ENCODE results near the gene ADPRHL1.

Gene ADPRHL1

DNA sequence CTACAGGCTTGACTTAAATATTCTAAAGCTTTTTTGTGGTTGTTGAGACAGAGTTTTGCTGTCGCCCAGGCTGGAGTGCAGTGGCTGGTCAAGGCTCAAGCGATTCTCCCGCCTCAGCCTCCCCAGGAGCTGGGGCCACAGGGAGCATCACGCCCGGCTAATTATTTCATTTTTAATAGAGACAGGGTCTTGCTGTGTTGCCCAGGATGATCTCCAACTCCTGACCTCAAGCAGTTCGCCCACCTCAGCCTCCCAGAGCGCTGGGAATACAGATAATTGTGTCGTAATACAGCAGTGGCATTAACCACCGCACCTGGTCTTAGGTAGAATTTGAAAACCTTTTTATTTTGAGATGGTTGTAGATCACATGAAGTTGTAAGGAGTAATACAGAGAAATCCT, 38.7 kb upstream of the ADPRHL1 start:
- TF ChIP-seq POLR2A (IDR thresholded peaks at IDR 0.05; ENCODE audit: low read depth, low read length) (no peak), POU2F2 (IDR thresholded peaks at IDR 0.05; ENCODE audit: low read depth, low read length) (no peak), POLR2AphosphoS5 (IDR thresholded peaks at IDR 0.05; ENCODE audit: low read depth, low read length) (no peak), SPI1 (IDR thresholded peaks at IDR 0.05; ENCODE audit: low read depth, low read length) (no peak), TAF1 (IDR thresholded peaks at IDR 0.05; ENCODE audit: low read depth, low read length) (no peak), PAX5 (IDR thresholded peaks at IDR 0.05; ENCODE audit: insufficient read depth, low read length, severe bottlenecking) (no peak)
- DNase-seq (ENCODE audit: insufficient read length, low spot score) = no peak
- no peak for FAIRE-seq

DNA sequence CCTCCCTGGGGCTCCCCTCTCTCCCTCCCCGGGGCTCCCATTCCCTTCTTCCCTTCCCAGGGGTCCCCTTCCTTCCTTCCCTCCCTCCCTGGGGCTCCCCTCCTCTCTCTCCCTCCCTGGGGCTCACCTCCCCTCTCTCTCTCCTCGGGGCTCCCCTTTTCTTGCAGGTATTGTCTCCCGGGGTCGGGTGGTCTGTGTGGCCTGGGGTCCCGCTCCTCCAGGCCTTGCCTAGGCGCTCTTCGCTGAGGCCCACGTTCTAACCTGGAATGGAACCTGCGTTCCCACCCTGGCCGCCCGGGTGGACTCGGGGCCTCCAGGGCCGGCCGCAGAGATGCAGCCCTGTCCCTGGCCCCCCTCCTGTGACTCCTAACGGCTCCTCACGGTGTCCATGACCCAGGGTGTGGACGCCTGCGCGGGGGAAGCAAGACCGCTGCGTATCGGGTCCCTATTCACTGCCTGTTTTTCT, 38.2 kb upstream of the ADPRHL1 start:
- DNase-seq (ENCODE audit: insufficient read length, low spot score) (no peak), FAIRE-seq (no peak)
- no peak for TF ChIP-seq POLR2AphosphoS5 (IDR thresholded peaks at IDR 0.05; ENCODE audit: low read depth, low read length)
- TF ChIP-seq TAF1 (IDR thresholded peaks at IDR 0.05; ENCODE audit: low read depth, low read length) = no peak
- TF ChIP-seq SPI1 (IDR thresholded peaks at IDR 0.05; ENCODE audit: low read depth, low read length) = no peak

DNA sequence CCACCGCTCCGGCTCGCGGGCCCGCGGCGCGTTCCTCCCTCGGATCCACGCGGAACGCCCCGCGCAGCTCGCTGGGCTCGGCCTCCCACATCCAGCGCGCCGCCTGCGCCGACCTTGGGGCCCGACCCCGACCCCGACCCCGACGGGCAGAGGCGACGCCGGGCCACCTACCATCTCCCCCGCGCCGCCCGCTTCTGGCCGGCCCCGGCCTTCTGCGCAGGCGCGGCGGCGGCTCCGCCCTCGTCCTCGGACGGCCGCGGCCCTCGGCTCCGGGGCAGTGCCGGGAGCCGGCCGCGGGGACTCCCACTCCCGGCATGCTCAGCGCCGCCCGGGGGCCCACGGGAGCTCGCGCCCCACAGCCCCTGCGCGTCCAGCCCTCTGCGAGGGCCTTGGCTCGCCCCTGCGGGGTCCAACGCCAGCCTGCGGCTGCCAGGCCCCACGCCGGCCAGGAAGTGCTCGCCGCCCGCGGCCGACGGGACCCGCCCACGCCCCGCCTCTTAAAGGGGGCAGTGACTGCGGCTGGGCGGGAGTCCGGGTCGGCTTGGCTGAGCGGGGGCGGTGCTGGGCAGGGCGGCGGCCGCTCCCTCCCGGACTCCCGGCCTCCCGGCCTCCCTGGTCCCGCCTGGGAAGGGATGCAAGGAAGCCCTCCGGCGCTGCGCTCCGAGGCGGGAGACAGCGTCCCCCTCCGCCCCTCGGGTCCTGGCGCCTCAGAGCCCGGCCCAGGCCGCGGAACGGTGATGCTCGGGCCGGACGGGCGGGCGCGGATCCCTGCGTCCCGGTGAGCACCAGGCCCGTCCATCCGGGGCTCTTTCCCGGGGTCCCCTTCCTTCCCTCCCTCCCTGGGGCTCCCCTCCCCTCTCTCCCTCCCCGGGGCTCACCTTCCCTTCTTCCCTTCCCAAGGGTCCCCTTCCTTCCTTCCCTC, 37.5 kb upstream of the ADPRHL1 start, which contains the start of gene DCUN1D2:
Gene DCUN1D2, minus strand, starts transcription at position 216 of the 922 bp plus-strand sequence. Its CDS starts 42 bp downstream, at position 174.
- peak; percentile 90 for FAIRE-seq
- peak; percentile 93 for DNase-seq (ENCODE audit: insufficient read length, low spot score)
- TF ChIP-seq POU2F2 (IDR thresholded peaks at IDR 0.05; ENCODE audit: low read depth, low read length) (no peak), PAX5 (IDR thresholded peaks at IDR 0.05; ENCODE audit: insufficient read depth, low read length, severe bottlenecking) (no peak), POLR2A (IDR thresholded peaks at IDR 0.05; ENCODE audit: low read depth, low read length) (peak; percentile 45; the same call in 1 of the 2 replicates), SPI1 (IDR thresholded peaks at IDR 0.05; ENCODE audit: low read depth, low read length) (no peak), TAF1 (IDR thresholded peaks at IDR 0.05; ENCODE audit: low read depth, low read length) (peak; percentile 29; the same call in 1 of the 2 replicates), POLR2AphosphoS5 (IDR thresholded peaks at IDR 0.05; ENCODE audit: low read depth, low read length) (0 out of 2 replicates have a peak, but pooled peaks have one; percentile 26)

DNA sequence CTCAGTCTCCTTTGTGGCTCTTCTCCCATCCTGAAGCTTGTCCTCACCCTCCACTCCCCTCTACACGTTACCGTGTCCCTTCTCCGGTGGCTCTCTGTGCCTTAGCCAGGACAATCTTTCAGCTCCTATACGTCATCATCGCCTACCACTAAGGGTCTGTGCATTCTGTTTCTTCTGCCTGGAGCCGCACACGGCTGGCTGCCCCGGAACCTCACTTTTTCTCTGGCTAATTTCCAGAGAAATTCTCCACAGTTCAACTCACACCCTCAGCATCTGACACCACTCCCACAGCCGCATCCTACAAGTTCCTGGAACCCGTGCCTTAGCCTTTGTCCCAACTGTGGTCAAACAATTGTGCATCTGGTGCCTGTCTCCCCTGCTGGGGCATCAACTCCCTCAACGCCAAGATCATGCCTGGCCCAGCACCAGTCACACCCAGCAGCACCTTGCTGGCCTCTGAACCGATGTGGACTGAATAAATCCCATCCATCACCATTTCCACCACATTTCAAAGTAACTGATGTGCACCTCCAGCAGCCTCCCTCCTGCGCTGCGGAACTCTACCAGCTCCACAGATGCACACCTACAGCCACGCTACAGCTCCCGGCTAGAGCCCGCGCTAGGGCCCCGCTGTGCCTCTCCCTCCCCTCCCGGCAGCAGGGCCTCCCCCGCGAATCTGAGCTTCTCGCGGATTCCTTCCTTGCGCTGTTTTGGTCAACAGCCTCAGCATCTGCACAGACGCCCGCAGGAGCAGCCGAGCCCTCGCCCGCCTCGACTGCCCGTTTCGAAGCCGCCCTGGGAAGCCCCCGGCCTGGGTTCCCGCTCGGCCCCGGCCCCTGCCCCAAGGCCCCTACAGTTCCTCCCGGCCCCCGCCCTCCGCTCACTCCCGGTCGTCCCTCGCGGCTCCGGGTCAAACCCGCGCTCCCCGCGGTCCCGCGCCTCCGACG, 36.5 kb upstream of the ADPRHL1 start:
- TF ChIP-seq POU2F2 (IDR thresholded peaks at IDR 0.05; ENCODE audit: low read depth, low read length) (no peak), SPI1 (IDR thresholded peaks at IDR 0.05; ENCODE audit: low read depth, low read length) (no peak), PAX5 (IDR thresholded peaks at IDR 0.05; ENCODE audit: insufficient read depth, low read length, severe bottlenecking) (no peak), TAF1 (IDR thresholded peaks at IDR 0.05; ENCODE audit: low read depth, low read length) (no peak), POLR2AphosphoS5 (IDR thresholded peaks at IDR 0.05; ENCODE audit: low read depth, low read length) (no peak), POLR2A (IDR thresholded peaks at IDR 0.05; ENCODE audit: low read depth, low read length) (no peak)
- DNase-seq (ENCODE audit: insufficient read length, low spot score) (peak; percentile 39), FAIRE-seq (no peak)

DNA sequence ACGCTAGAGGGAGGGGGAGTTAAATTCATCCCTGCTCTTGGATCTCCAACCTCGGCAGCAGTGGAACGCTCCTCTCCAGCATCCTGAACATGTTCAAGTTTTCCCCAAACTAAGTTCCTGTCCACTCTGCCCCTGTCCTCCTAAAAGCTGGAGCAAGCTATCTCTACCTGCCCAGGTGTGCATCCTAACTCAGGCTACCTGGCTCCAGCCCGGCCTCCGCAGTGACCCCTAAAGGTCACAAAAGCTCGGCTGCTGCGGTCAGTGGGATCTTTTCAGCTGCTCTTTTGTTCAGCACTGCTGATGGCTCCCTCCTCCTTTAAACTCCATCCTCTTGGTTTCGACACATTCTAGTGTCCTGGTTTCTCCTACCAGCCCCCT, 35.9 kb upstream of the ADPRHL1 start:
- DNase-seq (ENCODE audit: insufficient read length, low spot score) = no peak
- TF ChIP-seq TAF1 (IDR thresholded peaks at IDR 0.05; ENCODE audit: low read depth, low read length) = no peak
- TF ChIP-seq PAX5 (IDR thresholded peaks at IDR 0.05; ENCODE audit: insufficient read depth, low read length, severe bottlenecking) = no peak
- no peak for TF ChIP-seq POLR2A (IDR thresholded peaks at IDR 0.05; ENCODE audit: low read depth, low read length)
- TF ChIP-seq POU2F2 (IDR thresholded peaks at IDR 0.05; ENCODE audit: low read depth, low read length) = no peak
- TF ChIP-seq SPI1 (IDR thresholded peaks at IDR 0.05; ENCODE audit: low read depth, low read length) = no peak
- TF ChIP-seq POLR2AphosphoS5 (IDR thresholded peaks at IDR 0.05; ENCODE audit: low read depth, low read length) = no peak
- FAIRE-seq = no peak

DNA sequence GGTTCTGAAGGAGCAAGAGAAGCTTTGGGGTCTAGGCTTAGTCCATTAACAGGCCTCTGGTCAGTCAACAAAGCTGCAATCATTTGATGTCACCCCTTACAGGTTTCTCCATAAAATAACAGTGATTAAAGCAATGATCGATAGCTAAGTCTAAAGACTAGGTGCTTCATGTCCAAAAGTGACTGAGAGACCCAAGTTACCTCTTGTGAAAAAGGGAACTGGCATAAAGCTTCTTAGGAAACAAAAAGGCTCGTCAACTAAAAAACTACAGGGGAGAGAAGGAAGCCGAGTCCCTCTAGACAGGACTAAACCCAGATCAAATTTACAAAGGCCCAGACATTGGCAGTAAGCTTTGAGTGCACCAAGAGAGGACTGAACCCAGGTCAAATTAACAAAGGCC, 35.0 kb upstream of the ADPRHL1 start:
- no peak for FAIRE-seq

DNA sequence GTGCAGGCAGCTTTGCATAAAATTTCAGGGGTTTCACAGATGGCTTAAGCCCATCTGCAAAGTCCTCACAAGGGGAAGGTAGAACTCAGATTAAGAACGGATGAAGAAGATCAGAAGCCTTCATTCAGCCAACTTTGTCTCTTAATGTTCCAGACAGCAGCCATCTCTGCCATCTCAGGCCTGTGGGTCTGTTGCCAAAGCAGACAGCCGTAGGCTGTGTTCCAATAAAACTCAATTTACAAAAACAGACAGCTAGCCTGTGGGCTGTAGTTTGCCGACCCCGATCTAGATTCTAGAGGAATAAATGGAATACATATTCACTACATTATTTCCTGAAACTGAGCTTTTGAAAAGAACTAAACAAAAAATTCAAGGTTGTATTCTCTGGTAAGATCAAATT, 33.4 kb upstream of the ADPRHL1 start:
- TF ChIP-seq POLR2A (IDR thresholded peaks at IDR 0.05; ENCODE audit: low read depth, low read length) (no peak), POLR2AphosphoS5 (IDR thresholded peaks at IDR 0.05; ENCODE audit: low read depth, low read length) (no peak), TAF1 (IDR thresholded peaks at IDR 0.05; ENCODE audit: low read depth, low read length) (no peak), POU2F2 (IDR thresholded peaks at IDR 0.05; ENCODE audit: low read depth, low read length) (no peak), PAX5 (IDR thresholded peaks at IDR 0.05; ENCODE audit: insufficient read depth, low read length, severe bottlenecking) (no peak), SPI1 (IDR thresholded peaks at IDR 0.05; ENCODE audit: low read depth, low read length) (no peak)
- FAIRE-seq (no peak), DNase-seq (ENCODE audit: insufficient read length, low spot score) (no peak)

More for the DNA sequence above, 35.0 kb upstream of the ADPRHL1 start:
- no peak for DNase-seq (ENCODE audit: insufficient read length, low spot score)
- TF ChIP-seq SPI1 (IDR thresholded peaks at IDR 0.05; ENCODE audit: low read depth, low read length) (peak; percentile 57), TAF1 (IDR thresholded peaks at IDR 0.05; ENCODE audit: low read depth, low read length) (no peak), POLR2A (IDR thresholded peaks at IDR 0.05; ENCODE audit: low read depth, low read length) (no peak)

DNA sequence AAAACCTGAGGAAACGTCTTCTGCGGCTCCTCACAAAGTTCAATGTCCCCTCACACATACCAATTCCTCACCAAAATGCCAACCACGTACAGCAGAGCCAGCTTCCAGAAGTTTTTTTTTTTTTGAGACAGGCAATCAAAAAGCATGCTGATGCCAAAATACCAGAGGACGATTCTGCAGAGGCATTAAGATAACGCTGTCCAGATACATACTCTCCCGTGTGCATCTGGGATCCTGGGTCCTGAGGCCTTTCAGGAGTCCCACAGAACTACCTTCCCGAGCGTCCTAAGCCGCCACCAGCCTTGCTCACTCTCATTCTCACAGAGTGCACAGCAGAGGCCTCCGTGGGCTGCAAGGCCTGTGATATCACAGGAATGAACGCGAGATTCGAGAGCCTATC, 32.3 kb upstream of the ADPRHL1 start:
- FAIRE-seq (no peak), DNase-seq (ENCODE audit: insufficient read length, low spot score) (no peak)
- TF ChIP-seq TAF1 (IDR thresholded peaks at IDR 0.05; ENCODE audit: low read depth, low read length) (no peak), POU2F2 (IDR thresholded peaks at IDR 0.05; ENCODE audit: low read depth, low read length) (no peak), SPI1 (IDR thresholded peaks at IDR 0.05; ENCODE audit: low read depth, low read length) (no peak), POLR2AphosphoS5 (IDR thresholded peaks at IDR 0.05; ENCODE audit: low read depth, low read length) (no peak), PAX5 (IDR thresholded peaks at IDR 0.05; ENCODE audit: insufficient read depth, low read length, severe bottlenecking) (no peak), POLR2A (IDR thresholded peaks at IDR 0.05; ENCODE audit: low read depth, low read length) (no peak)
